Keratinocyte (primary cell): ENCODE data around the gene ITPR1.

Experiments
- EZH2 ChIP-seq: IDR thresholded peaks from one replicate; pipeline ENCODE4 v1.6.1; 2012; ENCODE audit warnings: inconsistent platforms, mild to moderate bottlenecking, low read length, moderate library complexity
- TF ChIP-seq, protein P1 (sequence below), 3 experiments: IDR thresholded peaks in 1 of 3; conservative IDR thresholded peaks in 1 of 3; optimal IDR thresholded peaks in 1 of 3; 2 replicates in 2 of 3; 3 replicates in 1 of 3; pipeline versions ENCODE3 to v1.5.1; 2011; ENCODE audit warnings: low read length in 3 of 3, mild to moderate bottlenecking in 3 of 3, moderate library complexity in 2 of 3, control low read depth in 1 of 3, inconsistent platforms in 1 of 3; ENCODE audit not compliant: insufficient read depth in 2 of 3; ENCODE audit errors: extremely low read depth in 1 of 3

DNA sequence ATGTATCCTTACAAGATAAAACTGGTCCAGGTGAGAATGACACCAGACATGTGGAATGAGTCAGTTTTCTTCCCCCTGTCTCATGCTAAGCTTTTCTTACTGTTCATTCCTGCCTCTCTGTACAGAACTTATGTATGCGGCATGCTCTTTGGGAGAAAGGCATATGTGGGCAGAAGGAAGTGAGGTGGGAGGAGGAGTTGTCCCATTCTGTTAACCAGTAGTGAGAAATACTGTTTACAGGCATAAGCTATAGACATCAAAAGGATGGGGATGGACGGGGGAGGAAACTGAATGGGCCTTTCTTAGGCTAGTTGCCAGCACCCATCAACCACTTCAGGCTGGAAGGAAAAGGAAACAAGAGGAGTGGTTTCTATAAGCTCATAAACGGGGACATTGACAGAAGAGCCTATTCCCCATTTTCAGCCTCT is 342.5 kb downstream of the ITPR1 start:
- no peak for TF ChIP-seq EZH2
- TF ChIP-seq, protein P1, sequence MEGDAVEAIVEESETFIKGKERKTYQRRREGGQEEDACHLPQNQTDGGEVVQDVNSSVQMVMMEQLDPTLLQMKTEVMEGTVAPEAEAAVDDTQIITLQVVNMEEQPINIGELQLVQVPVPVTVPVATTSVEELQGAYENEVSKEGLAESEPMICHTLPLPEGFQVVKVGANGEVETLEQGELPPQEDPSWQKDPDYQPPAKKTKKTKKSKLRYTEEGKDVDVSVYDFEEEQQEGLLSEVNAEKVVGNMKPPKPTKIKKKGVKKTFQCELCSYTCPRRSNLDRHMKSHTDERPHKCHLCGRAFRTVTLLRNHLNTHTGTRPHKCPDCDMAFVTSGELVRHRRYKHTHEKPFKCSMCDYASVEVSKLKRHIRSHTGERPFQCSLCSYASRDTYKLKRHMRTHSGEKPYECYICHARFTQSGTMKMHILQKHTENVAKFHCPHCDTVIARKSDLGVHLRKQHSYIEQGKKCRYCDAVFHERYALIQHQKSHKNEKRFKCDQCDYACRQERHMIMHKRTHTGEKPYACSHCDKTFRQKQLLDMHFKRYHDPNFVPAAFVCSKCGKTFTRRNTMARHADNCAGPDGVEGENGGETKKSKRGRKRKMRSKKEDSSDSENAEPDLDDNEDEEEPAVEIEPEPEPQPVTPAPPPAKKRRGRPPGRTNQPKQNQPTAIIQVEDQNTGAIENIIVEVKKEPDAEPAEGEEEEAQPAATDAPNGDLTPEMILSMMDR (optimal IDR thresholded peaks at IDR 0.05 in 1 of 3, IDR thresholded peaks at IDR 0.05 in 1 of 3, conservative IDR thresholded peaks at IDR 0.05 in 1 of 3; ENCODE audit: extremely low read depth in 1 of 3, insufficient read depth in 2 of 3, low read length in 3 of 3): no peak
